GM21515 (cell line): Measurements from ENCODE around the gene SHPK.
"Not testable (repeated sequence)": the region's sequence is repeated elsewhere in the genome, so short reads cannot be mapped to it uniquely, and the experiment has no call there.

Source experiments
- ATAC-seq: cut with Tn5 transposase; IDR thresholded peaks from one replicate; pipeline ENCODE4 v1.9.1; 2021; ENCODE audit not compliant: unreplicated experiment

SHPK gene

DNA sequence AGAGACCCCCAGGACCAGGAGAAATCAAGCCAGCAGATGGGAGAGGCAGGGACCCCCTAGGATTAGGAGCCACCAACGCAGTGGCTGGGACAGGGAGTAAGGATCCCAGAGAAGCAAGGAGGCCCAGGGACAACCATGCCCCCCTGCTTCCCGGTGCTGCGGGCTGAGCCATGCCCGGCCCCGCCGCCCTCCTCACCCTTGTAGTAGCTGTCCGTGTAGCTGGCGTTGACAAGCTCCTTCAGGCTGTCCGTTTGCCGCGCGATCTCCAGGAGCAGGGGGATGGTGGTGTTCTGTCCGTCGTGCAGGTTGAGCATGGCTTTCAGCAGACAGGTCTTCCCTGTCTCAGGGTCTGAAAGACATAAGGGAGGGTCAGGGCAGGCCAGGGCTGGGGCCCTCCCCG lies 45.3 kb downstream of the SHPK start:
- no peak for ATAC-seq

DNA sequence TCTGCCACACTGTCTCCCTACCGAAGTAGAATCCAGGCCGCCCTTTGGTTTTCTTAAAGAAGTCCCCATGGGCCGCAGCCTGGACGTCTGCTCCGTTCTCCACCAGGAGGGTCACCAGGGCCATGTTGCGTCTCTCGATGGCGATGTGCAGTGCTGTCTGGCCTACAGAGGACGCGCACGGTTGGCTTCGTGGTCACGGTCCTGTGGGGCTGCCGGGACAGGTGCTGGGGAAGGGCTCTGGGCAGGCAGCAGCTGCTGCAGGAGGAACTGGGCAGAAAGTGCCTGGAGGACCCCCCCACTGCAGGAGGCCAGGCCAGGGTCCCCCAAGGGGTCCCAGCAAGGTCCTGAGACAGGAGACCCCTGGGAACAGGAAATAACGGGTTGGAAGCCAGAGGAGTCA lies 45.8 kb downstream of the SHPK start:
- ATAC-seq, result no peak

DNA sequence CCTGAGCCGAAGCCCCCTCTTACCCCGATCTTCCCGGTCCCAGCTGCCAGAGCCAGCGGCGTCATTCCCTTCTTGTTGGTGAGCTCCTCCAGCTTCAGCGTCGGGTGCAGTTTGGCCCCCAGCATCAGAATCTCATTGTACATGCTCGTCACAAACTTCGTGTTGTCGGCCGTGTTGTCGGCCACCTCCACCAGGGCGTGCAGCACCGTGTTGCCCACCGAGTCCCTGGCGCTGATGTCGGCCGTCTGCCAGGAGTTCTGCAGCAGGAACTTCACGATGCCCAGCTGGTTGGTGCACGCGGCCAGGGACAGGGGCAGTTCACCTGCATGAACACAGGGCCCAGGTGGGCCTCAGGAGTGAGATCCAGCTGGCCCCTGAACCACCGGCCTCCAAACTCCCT lies 46.3 kb downstream of the SHPK start:
- no peak for ATAC-seq

DNA sequence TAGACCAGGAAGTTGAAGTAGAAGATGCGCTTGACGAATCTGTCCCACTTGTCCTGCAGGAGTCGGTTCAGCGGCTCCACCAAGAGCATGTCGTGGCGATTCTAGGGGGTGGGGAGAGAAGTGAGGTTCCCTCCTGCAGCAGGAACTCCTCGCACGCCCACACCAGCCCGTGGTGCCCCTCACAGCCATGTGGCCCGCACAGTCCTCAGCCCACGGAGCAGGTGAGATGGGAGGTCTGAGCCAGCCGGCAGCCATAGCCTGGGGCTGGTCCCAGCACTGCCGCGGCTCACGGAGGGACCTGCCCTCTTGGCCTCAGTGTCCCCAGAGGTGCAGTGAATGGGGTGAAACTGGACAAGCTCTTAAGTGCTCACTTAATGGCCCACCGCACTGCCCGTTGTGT lies 50.2 kb downstream of the SHPK start:
- no peak for ATAC-seq

DNA sequence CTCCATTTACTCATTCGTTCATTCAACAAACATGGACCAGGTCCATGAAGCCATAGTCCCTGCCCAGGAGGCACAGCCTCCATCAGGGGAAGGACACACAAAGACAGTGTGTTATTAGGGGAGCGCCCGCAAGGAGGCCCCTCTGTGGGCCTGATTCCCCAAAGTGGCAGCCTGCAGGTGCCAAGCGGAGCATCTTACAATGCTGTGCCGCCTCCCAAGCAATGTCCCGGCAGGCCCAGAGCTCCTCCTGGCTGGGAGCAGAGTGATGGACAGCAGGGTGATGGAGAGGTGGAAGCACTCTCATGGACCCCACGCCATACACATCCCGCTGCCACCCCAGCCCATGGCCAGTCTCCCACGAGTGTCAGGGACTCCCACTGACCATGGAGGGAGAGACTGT lies 52.6 kb downstream of the SHPK start:
- ATAC-seq, result no peak

DNA sequence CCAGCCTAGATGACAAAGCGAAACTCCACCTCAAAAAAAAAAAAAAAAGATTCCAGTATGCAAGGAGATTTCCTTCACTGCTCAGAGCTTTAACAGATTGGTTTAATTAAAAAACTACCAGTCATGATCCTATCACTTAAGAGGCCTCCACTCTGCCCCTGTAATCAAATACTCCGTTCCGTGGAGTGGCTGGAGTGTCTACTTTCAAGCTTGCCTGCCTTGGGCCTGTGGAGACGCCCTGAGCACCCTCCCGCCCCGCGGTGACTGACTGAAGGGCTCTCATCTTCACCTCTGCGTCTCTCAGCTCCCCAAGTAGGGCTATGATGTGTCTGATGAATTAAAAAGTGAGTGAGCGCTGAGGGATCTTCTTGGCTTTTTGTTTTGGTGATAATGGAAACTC lies 53.1 kb downstream of the SHPK start:
- no peak for ATAC-seq

DNA sequence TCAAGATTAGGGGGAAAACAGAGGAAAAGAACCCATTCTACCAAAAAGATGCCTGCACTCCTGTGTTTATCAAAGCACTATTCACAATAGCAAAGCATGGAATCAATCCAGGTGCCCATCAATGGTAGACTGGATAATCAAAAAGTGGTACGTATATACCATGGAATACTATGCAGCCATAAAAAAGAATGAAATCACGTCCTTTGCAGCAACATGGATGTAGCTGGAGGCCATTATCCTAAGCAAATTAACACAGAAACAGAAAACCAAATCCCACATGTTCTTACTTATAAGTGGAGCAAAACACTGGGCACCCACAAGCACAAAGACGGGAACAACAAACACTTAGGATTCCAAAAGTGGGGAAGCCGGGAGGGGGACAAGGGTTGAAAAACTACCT lies 57.4 kb downstream of the SHPK start:
- ATAC-seq, result not testable (repeated sequence)

DNA sequence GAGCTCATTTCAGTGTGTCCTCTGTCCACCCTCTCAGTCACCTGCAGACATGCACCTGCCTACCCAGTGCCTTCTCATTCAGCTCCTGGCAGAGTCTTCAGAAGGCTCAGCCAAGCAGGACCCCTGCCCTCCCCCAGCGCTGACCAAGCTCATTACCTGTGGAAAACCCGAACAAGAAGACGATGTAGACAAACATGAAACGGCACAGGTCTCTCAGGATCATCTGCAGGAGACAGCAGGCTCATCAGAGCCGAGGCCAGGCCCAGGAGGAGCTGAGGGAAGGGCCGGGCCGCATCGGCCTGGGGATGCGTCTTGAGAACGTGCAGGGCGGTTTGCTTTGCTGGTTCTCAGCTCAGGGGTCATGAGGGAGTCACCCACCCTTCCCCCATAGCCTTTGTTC lies 59.1 kb downstream of the SHPK start:
- no peak for ATAC-seq

DNA sequence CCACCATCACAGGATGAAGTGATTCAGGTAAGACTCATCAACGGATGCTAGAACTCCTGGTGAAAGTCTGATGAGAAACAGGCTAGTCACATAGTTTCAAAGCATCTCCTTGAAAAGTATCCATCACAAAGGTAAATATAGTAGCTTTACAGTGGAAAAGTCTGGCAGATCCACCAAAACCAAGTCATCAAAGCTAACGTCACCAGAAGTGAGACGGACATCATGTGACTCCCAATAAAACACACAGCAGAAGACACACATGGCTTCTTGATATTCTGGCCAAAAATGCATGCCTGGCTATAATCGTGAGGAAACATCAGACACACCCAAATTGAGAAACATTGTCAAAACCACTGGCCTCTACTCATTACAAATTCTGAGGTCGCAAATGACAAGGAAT lies 60.5 kb downstream of the SHPK start:
- no peak for ATAC-seq

DNA sequence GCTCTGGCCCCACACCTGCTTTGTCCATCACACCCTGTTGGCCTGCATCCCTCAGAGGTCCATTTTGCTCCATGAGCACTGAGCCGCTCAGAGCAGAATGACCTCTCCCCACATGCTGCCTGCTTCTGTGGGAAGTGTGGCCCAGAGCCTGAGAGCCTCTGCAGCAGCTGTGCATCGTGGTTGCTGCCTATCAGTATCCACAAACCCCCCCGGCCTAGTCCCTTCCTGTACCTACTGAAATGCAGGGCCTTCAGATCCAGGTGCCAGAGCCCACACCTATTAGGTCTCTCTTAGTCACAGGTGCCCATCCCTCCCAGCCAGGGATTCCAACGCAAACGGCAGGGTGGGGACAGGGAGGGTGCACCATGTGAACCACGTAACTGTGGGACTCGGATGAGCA lies 61.8 kb downstream of the SHPK start:
- no peak for ATAC-seq

DNA sequence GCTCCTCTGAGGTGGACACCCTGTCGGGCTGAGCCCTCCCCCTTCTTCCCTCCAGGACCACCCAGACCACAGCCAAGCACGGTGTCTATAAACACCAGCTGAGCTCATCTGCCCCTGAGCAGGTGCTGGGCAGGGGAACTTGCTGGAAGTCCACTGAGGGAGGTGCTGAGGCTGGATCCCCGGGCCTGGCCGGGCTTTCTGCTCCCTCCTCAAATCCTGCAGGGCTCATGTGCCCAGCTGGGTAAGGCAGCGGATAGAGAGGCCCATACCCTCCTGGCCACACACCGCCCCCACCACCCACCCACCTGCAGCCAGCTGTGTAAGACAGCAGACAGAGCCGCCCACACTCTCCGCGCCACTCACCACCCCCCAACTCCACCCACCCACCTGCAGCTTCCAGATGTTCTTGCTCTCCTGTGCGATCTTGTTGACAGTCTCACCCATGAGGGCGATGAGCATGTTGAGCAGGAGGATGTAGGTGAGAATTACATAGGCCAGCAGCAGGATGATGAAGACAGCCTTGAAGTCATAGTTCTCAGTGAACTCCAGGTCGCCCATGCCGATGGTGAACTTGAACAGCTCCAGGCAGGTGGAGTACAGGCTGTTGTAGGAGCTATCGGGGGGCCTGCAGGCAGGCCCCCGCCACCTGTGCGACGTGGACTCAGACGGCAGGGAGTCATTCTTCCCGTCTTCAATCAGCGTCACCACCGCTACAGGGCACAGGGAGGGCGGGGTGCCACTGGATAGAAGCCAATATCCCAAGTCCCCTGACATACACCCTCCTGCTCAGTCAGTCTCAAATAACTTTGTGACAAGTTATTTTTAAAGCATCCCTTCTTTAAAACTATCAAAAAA lies 62.6 kb downstream of the SHPK start:
- no peak for ATAC-seq

DNA sequence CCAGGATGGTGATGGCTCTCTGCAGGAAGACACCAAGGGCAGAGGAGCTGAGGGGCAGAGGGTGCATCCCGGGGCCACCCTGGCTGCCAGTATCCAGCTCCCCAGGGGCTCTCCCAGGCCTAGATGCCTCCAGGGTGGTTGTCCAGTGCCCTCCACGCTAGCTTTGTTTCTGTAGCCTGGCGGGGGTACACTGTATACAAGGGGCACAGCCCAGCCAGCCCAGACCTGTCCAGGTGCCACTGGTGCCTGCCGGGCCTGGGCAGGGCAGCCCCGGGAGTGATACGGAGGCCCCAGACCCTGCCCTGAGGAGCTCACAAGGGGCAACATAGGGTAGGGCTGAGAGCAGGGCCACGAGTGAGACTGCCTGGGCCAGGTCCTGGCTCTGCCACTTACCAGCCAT lies 63.8 kb downstream of the SHPK start:
- no peak for ATAC-seq

DNA sequence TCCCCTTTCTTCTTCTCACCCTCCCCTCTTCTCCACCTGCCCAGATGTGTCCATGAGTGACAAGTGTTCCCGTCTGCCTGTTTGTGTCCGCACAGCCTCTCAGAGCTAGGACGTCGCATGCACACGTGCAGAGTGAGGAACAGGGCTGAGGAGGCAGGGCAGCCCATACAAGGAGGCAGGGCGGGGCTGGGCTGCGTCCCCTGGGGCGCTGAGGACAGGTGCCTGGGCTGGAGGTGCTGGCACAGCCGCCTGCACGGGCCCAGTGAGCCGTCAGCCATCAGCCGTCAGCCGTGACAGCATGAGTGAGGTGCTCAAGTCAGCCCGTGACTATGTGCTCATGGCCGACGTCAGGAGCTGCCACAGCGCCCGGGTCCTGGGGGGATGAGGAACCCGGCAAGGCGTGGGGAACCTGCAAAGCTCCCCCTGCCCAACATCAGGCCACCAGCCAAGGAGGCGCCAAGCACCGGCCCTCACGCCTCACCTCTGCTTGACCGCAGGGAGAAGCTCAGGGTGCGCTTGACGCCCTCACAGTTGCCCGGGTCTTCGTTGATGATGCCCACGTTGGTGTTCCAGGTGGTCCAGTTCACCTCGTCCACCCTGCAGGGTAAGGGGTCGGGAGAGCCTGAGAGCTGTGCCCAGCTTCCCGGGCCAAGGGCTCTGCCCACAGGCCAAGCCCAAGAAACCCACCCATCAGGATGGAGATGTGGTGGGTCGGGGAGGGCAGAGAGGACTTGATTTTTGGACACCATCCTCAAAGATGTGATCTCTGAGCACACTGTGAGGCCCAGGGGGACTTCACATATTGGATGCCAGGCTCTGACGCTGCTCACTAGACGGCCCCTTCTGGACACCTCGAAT lies 64.8 kb downstream of the SHPK start:
- ATAC-seq, result no peak

DNA sequence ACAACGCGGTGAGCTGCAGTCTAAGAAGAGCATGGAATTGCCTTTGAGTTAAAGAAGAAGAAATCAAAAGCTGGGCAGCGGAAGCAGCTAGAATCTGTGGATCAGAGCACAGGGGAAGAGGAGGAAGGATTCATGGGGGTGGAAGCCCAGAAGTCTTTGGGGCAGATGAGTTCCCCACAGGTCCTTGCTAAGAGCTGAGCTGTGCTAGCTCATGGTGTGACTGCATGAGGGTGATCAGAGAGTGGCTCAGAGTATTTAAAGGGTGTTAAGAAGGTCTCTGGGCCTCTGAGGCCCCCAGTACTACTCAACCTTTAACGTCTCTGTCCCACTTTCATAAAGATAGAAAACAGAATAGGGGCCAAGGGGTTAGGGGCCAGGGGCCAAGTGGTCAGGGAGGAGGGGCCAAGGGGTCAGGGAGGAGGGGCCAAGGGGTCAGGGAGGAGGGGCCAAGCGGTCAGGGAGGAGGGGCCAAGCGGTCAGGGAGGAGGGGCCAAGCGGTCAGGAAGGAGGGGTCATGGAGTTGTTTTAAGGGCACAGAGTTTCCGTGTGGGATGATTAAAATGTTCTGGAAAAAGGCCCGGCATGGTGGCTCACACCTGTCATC lies 66.4 kb downstream of the SHPK start:
- ATAC-seq, result no peak

DNA sequence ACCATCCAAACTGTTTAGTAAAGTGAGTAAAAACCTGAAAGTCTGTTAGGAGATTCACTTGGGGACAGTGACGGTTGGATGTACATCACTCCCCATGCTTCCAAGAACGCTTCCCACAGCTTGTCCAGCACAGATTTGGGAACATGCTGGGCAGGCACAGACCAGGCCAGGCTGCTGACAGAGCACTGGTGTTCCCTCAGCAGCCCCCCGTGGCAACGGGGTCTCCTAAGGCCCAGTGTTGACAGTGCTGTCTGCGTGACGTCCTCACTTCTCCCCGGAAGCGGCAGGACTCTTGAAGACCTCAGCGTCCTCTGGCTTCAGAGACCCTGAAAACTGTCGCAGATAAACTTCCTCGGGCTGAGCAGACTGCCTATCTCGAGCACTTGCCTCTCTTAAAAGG lies 69.5 kb downstream of the SHPK start:
- ATAC-seq, result no peak

DNA sequence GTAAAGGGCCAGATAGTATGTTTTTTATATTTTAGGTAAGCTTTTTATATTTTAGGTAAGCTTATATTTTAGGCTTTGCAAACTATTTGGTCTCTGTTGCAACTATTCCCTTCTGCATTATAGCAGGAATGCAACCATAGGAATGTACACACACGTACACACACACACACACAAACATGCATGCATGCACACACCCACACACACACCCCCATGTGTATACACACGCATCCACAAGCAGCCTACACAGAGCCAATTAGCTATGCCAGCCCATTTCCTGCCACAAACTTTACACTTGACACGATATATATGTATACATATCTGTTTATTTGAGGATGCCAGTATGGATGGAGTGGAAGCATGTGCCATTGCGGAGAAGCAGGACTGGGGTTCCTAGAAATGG lies 70.9 kb downstream of the SHPK start:
- ATAC-seq, result no peak

DNA sequence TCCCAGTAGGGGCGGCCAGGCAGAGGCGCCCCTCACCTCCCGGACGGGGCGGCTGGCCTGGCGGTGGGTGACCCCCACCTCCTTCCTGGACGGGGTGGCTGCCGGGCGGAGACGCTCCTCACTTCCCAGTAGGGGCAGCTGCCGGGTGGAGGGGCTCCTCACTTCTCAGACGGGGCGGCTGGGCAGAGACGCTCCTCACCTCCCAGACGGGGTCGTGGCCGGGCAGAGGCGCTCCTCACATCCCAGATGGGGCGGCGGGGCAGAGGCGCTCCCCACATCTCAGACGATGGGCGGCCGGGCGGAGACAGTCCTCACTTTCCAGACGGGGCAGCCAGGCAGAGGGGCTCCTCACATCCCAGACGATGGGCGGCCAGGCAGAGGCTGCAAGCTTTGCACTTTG lies 71.8 kb downstream of the SHPK start:
- not testable (repeated sequence) for ATAC-seq

DNA sequence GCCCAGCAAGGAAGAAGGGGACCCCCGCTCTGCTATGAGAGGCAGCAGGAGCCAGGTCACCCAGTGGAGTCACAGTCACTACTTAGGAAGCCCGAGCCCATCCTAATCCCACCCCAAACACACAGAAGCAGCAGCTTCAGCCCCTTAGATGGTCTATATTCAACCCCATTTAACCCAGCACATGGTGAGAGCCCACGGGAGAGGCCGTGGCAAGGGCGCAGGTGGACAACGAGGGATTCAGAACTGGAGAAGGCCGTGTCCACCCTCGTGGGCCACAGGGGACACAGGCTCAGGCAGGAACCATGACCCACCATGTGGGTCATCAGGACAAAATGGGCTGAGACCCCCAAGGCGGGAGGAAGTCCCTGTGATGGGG lies 76.8 kb downstream of the SHPK start:
- ATAC-seq, result no peak

DNA sequence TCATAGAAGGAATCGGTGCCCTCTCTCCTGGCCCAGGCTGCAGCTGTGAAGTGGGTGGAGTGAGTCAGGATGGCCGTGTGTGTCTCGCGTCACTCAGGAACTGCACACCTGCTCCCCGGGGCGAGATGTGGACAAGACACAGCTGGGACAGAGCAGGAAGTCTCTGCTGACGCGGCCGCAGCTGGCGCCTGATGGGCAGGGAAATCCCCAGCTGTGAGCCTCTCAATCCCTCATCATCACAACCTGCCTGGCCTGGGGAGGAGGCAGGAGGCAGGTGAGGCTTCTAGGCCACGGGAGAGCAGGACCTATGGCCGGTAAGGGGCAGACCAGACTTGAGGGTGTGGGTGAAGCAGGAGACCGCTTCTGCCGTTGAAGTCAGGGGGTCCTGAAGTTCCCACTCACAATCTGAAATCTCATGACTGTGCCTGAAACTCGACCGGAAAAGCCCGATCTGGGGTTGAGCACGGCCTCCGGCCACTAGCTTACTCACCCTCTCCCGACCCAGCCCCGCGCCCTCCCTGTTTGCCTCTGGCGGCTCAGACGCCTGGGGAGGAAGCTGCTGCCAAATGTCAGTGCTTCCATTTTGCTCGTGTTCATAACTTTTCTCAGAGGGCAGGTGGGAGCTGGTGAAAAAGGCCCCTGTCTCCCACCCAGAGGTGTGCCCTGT lies 77.3 kb downstream of the SHPK start:
- peak; percentile 73 for ATAC-seq
